Dendritic cell treated with granulocyte-macrophage colony-stimulating factor and Interleukin-4, amounts not matched to agents 40 ng/mL and 50 ng/mL, for 4 days (primary cell): ENCODE data around the gene C9orf72.

ENCODE experiments used
- H3K27ac Mint-ChIP-seq: one replicate; pipeline ENCODE4 v1.8.0; 2022; ENCODE audit warnings: mild to moderate bottlenecking, mixed read lengths
- H3K27me3 Mint-ChIP-seq: one replicate; pipeline ENCODE4 v1.8.0; 2022; ENCODE audit warnings: mild to moderate bottlenecking, mixed read lengths
- H3K36me3 Mint-ChIP-seq: one replicate; pipeline ENCODE4 v1.8.0; 2022; ENCODE audit warnings: low read depth, mixed read lengths
- H3K4me1 Mint-ChIP-seq: one replicate; pipeline ENCODE4 v1.8.0; 2022; ENCODE audit warnings: low read depth, mixed read lengths
- H3K4me3 Mint-ChIP-seq: one replicate; pipeline ENCODE4 v1.8.0; 2022; ENCODE audit warnings: mild to moderate bottlenecking, moderate library complexity, mixed read lengths
- H3K9me3 Mint-ChIP-seq: one replicate; pipeline ENCODE4 v1.8.0; 2022; ENCODE audit warnings: mixed read lengths
- intact Hi-C: fragments of 100-400 bp; cut with micrococcal nuclease; formaldehyde crosslinking; loops from one replicate; pipeline ENCODE4 v1.15.0; 2022

Gene C9orf72

DNA sequence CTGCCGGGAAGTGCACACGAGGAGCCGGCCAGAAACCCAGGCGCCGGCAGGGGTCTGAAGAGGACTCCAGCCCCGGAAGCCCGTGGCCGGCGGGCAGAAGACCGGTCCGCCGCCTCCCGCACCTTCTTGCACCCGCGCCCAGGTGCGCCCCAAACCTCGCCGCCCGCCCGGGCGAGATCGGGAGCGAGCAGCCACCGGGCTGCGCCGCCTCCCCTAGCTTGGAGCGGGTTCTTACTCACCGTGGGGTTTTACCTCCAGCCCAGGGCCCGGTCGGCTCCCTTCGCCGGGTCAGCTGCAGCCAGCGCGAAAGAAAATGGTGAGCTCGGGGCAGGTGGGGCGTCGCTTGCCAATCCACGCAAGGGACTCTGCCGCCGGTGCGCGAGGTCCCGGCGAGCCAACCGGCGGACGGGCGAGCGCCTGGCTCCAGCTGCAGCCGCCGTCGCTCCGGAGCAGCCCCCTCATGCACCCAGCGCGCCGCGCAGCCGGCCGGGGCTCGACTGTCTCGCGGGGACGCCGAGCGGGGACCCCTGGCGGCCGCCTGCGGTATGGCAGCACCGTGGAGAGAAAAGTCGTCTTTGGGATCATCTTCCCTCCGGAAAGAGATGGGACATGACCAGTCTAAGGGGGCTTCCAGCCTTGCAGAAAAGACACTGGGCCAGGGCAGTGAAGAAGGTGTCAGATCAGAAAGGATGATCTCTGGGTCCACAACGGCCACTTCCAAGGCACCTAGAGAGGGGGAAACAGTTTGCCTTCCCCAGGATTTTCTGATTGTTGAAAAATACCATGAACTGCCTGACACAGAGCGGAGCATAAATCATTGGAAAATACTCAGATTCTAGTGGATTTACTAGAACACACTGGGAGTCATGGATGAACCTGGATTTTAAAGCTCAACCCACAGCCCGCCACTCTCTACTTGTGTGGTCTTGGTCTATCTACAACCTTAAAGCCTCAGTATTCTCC is 43.7 kb downstream of the C9orf72 start, which contains the start of gene MOB3B:
TSS of gene MOB3B (minus strand) at position 499 of the 963 bp plus-strand sequence. CDS start 74,264 bp downstream, outside the sequence.
- H3K36me3 Mint-ChIP-seq: peaks cover 75% of the 10 kb centered on the region
- peak within 1 kb of the TSS; percentile 97 for H3K27ac Mint-ChIP-seq
- peaks cover 67% of the 10 kb centered on the region for H3K4me1 Mint-ChIP-seq
- H3K4me3 Mint-ChIP-seq: peak within 1 kb of the TSS; percentile 91
- no peaks in the 10 kb centered on the region for H3K27me3 Mint-ChIP-seq
- intact Hi-C loops: loop anchor here (1.0 to 5.0 kb wide), 4 partner anchors 47 to 197 kb away; no protein-coding TSS in a partner anchor
- no peaks in the 10 kb centered on the region for H3K9me3 Mint-ChIP-seq

DNA sequence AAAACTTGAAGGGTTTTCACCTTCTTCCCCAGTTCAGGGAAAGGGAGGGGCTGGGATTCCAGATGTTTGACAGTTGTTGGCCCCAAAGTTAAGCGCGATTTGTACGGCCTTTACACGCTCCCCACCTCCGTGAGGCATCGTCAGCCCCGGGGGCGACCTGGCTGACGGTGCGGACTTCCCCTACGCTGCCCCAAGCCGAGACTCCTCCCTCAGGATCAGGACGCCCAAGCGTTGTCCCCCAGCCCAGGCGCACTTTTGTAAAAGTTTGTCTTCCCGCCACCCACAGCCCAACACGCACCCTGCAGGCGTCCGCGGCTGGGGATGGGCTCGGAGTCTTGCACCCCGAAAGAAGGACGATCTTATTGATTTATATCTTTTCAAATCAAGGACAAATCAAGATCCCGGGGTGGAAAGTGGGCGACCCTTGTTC is 44.4 kb downstream of the C9orf72 start:
- H3K9me3 Mint-ChIP-seq: no peaks in the 10 kb centered on the region
- H3K4me3 Mint-ChIP-seq: peak overlapping the region; percentile 91
- H3K27me3 Mint-ChIP-seq: no peaks in the 10 kb centered on the region
- peaks cover 75% of the 10 kb centered on the region for H3K36me3 Mint-ChIP-seq
- peaks cover 64% of the 10 kb centered on the region for H3K4me1 Mint-ChIP-seq
- H3K27ac Mint-ChIP-seq: peak overlapping the region; percentile 97
- intact Hi-C loops: loop anchor here (1.0 to 5.0 kb wide), 4 partner anchors 47 to 196 kb away; no protein-coding TSS in a partner anchor

DNA sequence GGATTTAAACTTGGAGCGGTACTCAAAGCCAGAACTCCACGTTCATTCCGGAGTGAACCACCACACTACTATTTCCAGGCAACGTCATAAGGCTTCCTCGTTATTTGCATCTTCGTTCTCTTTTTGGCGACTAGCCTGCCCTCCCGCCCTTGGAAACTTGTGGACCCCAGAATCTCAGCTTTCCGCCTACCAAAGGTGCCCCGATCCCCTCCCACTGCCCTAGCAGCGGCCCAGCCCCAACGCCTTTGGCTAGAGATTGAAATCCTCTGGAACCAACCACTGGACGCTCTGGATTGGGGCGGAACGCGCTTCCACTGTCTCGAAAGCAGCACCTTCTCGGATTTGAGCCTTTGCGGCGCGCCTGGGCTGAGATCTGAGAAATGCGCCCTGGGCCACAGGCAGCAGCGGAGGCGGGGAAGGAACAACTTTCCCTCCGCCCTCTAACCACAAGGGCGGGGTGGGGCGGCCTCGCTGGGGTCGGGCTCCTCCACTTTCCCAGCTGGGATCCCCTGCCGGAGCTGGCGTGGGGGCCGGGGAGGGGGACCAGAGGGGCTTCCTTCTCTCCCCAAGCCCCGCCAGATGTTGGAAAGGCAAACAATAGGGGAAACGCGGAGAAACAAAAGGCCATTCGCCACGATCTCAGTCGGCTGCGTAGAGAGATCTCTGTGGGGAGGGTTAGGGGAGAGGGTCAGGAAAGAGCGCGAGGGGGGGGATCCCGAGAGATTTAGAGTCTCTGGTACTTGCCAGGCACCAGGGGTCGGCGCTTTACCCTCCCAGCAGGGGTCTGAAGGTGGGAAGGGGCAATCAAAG is 45.0 kb downstream of the C9orf72 start:
- Mint-ChIP-seq H3K4me1 (peaks cover 60% of the 10 kb centered on the region), H3K36me3 (peaks cover 75% of the 10 kb centered on the region), H3K4me3 (peak overlapping the region; percentile 91), H3K9me3 (no peaks in the 10 kb centered on the region), H3K27ac (peak overlapping the region; percentile 97), H3K27me3 (no peaks in the 10 kb centered on the region)
- intact Hi-C loops: loop anchor here (2.0 to 5.0 kb wide), 3 partner anchors 46 to 195 kb away; no protein-coding TSS in a partner anchor

DNA sequence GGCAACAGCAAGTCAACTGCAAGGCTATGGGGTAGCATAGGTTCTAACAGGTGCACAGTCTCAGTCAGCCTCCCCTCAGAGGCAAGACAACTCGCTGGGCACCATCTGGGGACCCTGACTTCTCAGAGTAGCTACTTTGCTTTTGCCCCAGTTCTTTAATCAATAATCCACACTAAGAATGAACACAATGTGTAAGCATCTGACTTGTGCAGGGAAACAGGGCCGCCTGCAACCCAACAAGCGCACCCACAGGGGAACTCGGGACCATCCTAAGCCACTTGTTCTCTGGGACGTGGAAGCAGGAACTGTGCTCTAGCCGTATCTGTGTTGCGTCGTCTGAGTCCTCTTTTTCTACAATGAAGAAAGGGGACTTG is 45.6 kb downstream of the C9orf72 start:
- Mint-ChIP-seq H3K36me3 (peaks cover 79% of the 10 kb centered on the region), H3K9me3 (no peaks in the 10 kb centered on the region), H3K27ac (peak overlapping the region; percentile 97), H3K27me3 (no peaks in the 10 kb centered on the region), H3K4me1 (peaks cover 57% of the 10 kb centered on the region), H3K4me3 (peak overlapping the region; percentile 91)
- intact Hi-C loops: loop anchor here (2.0 to 5.0 kb wide), 3 partner anchors 45 to 195 kb away; no protein-coding TSS in a partner anchor

DNA sequence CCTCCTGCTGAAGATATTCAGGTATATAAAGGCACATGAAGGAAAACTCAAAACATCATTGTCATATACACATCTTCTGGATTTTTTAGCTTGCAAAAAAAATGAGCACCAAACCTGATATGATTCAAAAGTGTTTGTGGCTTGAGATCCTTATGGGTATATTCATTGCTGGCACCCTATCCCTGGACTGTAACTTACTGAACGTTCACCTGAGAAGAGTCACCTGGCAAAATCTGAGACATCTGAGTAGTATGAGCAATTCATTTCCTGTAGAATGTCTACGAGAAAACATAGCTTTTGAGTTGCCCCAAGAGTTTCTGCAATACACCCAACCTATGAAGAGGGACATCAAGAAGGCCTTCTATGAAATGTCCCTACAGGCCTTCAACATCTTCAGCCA is 49.0 kb downstream of the C9orf72 start, which contains the start of gene IFNK:
TSS of gene IFNK (plus strand) at position 55 of the 400 bp plus-strand sequence. CDS start at position 102, 47 bp downstream.
- Mint-ChIP-seq H3K27ac (no peak within 1 kb of the TSS), H3K4me1 (peaks cover 60% of the 10 kb centered on the region), H3K4me3 (no peak within 1 kb of the TSS), H3K27me3 (no peaks in the 10 kb centered on the region), H3K36me3 (peaks cover 92% of the 10 kb centered on the region), H3K9me3 (no peaks in the 10 kb centered on the region)
- intact Hi-C loops: no loop called here

DNA sequence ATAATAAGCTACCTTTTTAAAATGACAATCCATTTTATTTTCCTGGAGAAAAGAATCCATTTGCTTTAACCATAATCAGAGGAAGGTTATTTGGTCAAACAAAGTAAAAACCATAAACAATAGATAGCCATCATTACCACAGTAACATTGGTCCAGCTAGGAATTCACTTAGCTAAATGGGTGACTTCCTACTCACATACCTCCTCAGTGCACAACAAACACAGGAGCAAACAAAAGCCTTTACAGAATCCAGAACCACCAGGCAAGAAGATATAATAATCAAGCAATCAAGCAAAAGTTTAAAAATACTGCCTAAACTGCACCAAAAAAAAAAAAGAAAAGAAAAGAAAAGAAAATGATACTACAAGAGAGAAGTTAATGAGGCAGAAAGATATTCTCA is 50.1 kb downstream of the C9orf72 start:
- Mint-ChIP-seq H3K9me3 (no peaks in the 10 kb centered on the region), H3K4me3 (no peak overlapping the region), H3K27ac (no peak overlapping the region), H3K36me3 (peaks cover 92% of the 10 kb centered on the region), H3K4me1 (peaks cover 71% of the 10 kb centered on the region), H3K27me3 (no peaks in the 10 kb centered on the region)
- intact Hi-C loops: no loop called here

- Mint-ChIP-seq H3K27me3 (no peaks in the 10 kb centered on the region), H3K4me3 (no peak overlapping the region), H3K36me3 (peaks cover 88% of the 10 kb centered on the region), H3K9me3 (no peaks in the 10 kb centered on the region), H3K27ac (no peak overlapping the region), H3K4me1 (peaks cover 68% of the 10 kb centered on the region)
- intact Hi-C loops: no loop called here
Observed at GRCh38 chr9:27520986-27521385, 52.3 kb downstream of the C9orf72 start.

GRCh38 chr9:27519466-27520465 is 53.5 kb downstream of the C9orf72 start:
- intact Hi-C loops: no loop called here

DNA sequence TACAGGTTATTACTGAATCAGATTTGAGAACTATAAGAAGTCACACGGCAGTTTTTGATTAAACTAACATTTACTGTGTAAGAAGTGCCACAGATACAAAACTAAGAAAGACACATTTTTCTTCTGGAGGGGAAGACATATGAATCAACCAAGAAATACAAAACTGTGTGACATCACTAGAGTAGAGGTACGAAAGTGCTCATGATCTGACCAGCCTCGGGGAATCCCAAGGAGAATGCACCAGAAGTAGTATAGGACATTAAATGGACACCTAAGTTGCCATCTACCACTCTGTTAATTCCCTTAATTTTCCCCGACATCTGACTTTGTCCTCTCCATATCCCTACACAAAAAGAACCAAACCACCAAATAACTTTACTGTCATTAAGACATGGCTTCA is 54.5 kb downstream of the C9orf72 start:
- Mint-ChIP-seq H3K4me1 (peaks cover 65% of the 10 kb centered on the region), H3K27me3 (no peaks in the 10 kb centered on the region), H3K36me3 (peaks cover 81% of the 10 kb centered on the region), H3K9me3 (no peaks in the 10 kb centered on the region), H3K27ac (no peak overlapping the region), H3K4me3 (no peak overlapping the region)
- intact Hi-C loops: no loop called here

More at GRCh38 chr9:27519466-27520465, 53.5 kb downstream of the C9orf72 start:
- H3K36me3 Mint-ChIP-seq: peaks cover 82% of the 10 kb centered on the region
- no peaks in the 10 kb centered on the region for H3K9me3 Mint-ChIP-seq
- H3K27ac Mint-ChIP-seq: no peak overlapping the region
- no peaks in the 10 kb centered on the region for H3K27me3 Mint-ChIP-seq
- no peak overlapping the region for H3K4me3 Mint-ChIP-seq
- H3K4me1 Mint-ChIP-seq: peaks cover 64% of the 10 kb centered on the region

GRCh38 chr9:27518006-27518405 is 55.3 kb downstream of the C9orf72 start:
- Mint-ChIP-seq H3K9me3 (no peaks in the 10 kb centered on the region), H3K27ac (no peak overlapping the region), H3K36me3 (peaks cover 81% of the 10 kb centered on the region), H3K27me3 (no peaks in the 10 kb centered on the region), H3K4me3 (no peak overlapping the region), H3K4me1 (peaks cover 68% of the 10 kb centered on the region)
- intact Hi-C loops: no loop called here

GRCh38 chr9:27514551-27514950 is 58.7 kb downstream of the C9orf72 start:
- H3K27ac Mint-ChIP-seq: no peak overlapping the region
- H3K4me3 Mint-ChIP-seq: no peak overlapping the region
- H3K4me1 Mint-ChIP-seq: peaks cover 70% of the 10 kb centered on the region
- peaks cover 78% of the 10 kb centered on the region for H3K36me3 Mint-ChIP-seq
- H3K9me3 Mint-ChIP-seq: no peaks in the 10 kb centered on the region
- intact Hi-C loops: no loop called here
- H3K27me3 Mint-ChIP-seq: no peaks in the 10 kb centered on the region

DNA sequence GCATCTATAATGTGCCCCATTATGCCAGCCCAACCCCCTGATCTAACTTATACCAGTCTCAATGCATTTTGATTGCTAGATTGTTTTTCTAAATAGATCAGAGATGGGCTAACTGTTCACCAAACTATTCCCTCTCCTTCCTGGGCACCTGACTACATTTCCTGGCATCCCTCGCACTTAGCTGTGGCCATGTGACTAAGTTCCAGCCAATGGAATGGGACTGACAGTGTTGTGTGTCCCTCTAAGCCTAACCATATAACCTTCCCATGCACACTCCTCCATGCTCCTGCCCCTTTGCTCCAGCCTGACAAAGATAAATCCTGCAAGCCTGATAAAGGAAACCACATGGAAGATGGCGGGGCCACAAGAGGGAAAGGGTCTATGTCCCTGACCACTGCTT is 61.5 kb downstream of the C9orf72 start:
- Mint-ChIP-seq H3K27me3 (no peaks in the 10 kb centered on the region), H3K27ac (peak overlapping the region; percentile 31), H3K36me3 (peaks cover 72% of the 10 kb centered on the region), H3K9me3 (no peaks in the 10 kb centered on the region), H3K4me1 (peaks cover 61% of the 10 kb centered on the region), H3K4me3 (no peak overlapping the region)
- intact Hi-C loops: no loop called here

DNA sequence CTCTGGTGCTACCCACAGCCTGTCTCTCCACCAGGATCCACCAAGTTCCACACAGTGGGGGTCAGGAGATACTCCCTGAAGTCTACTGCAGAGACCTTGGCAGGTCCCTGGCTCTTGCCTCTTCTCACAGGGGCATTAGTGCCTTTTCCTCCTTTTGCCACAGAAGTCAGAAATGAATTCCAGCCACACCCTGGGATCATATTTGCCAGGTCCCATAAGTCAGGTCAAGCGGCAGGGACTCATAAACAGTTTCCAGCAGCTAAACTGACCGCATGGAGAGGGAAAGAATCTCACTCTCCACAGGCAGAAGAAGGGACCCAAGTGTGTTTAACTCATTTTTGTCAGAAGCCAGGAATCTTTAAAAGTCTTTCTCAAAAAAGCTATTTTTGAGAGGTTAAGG is 62.5 kb downstream of the C9orf72 start:
- Mint-ChIP-seq H3K9me3 (no peaks in the 10 kb centered on the region), H3K4me1 (peaks cover 61% of the 10 kb centered on the region), H3K36me3 (peaks cover 72% of the 10 kb centered on the region), H3K4me3 (no peak overlapping the region), H3K27me3 (no peaks in the 10 kb centered on the region), H3K27ac (no peak overlapping the region)
- intact Hi-C loops: no loop called here
